HUES64 (cell line): ENCODE results near the gene RNF208.

Experiments
- H3K27ac ChIP-seq: 2 replicates; pipeline ENCODE4 v1.7.0; 2013; ENCODE audit warnings: low read depth, low read length, inconsistent platforms
- H3K27me3 ChIP-seq: 2 replicates; pipeline ENCODE4 v1.6.1; 2013; ENCODE audit warnings: mild to moderate bottlenecking, low read length; ENCODE audit not compliant: insufficient read depth
- H3K36me3 ChIP-seq: 2 replicates; pipeline ENCODE4 v1.6.1; 2013; ENCODE audit warnings: mild to moderate bottlenecking, low read length; ENCODE audit not compliant: insufficient read depth
- H3K4me1 ChIP-seq: 2 replicates; pipeline ENCODE4 v1.6.1; 2013; ENCODE audit warnings: mild to moderate bottlenecking, low read length, moderate library complexity; ENCODE audit not compliant: insufficient read depth
- H3K4me3 ChIP-seq: 2 replicates; pipeline ENCODE4 v1.5.1; 2013; ENCODE audit warnings: mild to moderate bottlenecking, low read length, moderate library complexity
- H3K9ac ChIP-seq: 2 replicates; pipeline ENCODE4 v1.6.1; 2013; ENCODE audit warnings: mild to moderate bottlenecking, low read depth, low read length
- H3K9me3 ChIP-seq: 2 replicates; pipeline ENCODE4 v1.6.1; 2013; ENCODE audit warnings: low read depth, low read length; ENCODE audit not compliant: insufficient read depth
- WGBS: fragments of 150-250, 120-280 bp; methylation state at CpG from one replicate; pipeline ENCODE4 v1.1.7; 2013; ENCODE audit warnings: missing lambda C conversion rate; 5-methylcytosine and 5-hydroxymethylcytosine counted together

RNF208 gene

DNA sequence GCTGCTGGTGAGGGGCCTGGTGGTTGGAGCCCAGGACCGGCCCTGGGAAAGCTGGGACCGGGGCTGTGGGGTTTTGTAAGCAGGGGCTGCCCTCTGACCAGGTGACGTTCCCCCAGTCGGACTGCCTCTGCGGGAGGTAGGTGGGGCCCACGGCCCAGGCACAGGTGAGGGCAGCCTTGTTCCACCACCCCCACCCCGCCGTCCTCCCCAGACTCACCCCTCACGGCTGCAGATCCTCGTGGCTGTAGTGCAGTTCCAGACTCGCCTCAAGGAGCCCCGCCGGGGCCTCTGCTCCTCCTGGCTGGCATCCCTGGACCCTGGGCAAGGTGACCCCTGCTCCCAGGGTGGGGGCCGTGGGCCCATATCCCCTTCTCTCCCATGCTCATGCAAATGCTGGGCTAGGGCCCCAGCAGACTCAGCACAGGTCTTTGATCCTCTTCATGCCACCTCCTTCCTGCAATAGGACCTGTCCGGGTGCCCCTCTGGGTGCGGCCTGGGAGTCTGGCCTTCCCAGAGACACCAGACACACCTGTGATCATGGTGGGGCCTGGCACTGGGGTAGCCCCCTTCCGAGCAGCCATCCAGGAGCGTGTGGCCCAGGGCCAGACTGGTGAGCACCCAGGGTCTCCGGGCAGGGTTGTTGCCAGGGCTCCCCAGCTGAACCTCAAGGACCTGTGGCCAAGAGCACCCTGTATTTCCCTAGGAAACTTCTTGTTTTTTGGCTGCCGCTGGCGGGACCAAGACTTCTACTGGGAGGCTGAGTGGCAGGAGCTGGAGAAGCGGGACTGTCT lies 6.6 kb downstream of the RNF208 start:
- no peaks in the 10 kb centered on the region for H3K9me3 ChIP-seq
- no peaks in the 10 kb centered on the region; the same call in 1 of the 2 replicates for H3K4me1 ChIP-seq
- H3K4me3 ChIP-seq: no peak overlapping the region
- peaks cover 23% of the 10 kb centered on the region for H3K36me3 ChIP-seq
- H3K27me3 ChIP-seq: no peaks in the 10 kb centered on the region
- no peak overlapping the region for H3K9ac ChIP-seq
- H3K27ac ChIP-seq: no peak overlapping the region
- 95% methylated on average over 22 of the region's 22 CpGs for WGBS

DNA sequence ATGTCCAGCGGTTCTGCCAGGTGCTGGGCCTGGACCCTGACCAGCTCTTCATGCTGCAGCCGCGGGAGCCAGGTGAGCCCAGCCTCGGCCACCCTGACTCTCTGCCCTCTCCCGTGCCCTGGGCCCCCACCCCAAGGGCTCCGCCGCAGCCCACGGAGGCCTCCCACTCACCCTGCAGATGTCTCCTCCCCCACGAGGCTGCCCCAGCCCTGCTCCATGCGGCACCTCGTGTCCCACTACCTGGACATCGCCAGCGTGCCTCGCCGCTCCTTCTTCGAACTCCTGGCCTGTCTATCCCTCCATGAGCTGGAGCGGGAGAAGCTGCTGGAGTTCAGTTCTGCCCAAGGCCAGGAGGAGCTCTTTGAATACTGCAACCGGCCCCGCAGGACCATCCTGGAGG lies 7.4 kb downstream of the RNF208 start:
- H3K9ac ChIP-seq: no peak overlapping the region
- no peaks in the 10 kb centered on the region for H3K9me3 ChIP-seq
- H3K27me3 ChIP-seq: no peaks in the 10 kb centered on the region
- peaks cover 23% of the 10 kb centered on the region for H3K36me3 ChIP-seq
- H3K4me3 ChIP-seq: no peak overlapping the region
- no peaks in the 10 kb centered on the region; the same call in 1 of the 2 replicates for H3K4me1 ChIP-seq
- no peak overlapping the region for H3K27ac ChIP-seq
- WGBS: 96% methylated on average over 19 of the region's 19 CpGs

DNA sequence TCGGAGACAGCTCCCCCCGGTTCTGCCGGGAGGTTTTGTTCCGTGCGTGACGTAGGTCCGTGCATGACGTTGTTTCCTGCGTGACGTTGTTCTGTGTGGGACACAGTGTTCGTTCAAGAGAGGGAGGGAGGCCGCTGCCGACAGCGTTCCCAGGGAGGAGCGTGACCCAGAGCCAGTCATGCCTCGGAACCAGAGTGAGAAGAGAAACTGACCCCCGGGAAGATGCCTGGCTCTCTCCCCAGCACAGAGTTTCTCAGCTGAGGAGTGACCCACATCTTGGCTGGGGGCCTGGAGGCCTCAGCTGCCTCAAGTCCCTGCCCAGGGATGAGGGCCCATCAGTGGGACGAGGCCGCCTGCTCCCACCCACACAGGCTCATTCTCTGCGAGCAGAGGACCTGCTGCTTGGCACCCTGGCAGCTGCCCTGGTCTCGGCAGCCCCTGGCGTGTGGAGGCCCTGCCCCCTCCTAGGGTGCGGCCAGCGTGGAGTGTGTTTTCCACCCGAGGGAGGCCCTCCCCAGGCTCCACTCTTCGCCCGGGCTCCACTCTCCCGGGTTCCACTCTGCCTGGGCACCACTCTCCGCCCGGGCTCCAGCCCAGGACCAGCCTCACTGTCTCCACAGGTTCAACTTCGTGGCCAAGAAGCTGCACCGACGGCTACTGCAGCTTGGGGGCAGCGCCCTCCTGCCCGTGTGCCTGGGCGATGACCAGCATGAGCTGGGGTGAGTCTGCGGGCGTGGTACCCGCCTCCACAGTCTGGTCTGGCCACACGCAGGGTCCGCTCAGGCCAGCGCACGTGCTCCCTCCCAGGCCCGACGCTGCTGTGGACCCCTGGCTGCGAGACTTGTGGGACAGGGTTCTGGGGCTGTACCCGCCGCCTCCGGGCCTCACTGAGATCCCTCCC lies 8.6 kb downstream of the RNF208 start:
- Histone ChIP-seq H3K4me3 (no peak overlapping the region), H3K27me3 (no peaks in the 10 kb centered on the region), H3K4me1 (no peaks in the 10 kb centered on the region), H3K27ac (no peak overlapping the region), H3K9me3 (no peaks in the 10 kb centered on the region), H3K36me3 (peaks cover 31% of the 10 kb centered on the region), H3K9ac (no peak overlapping the region)
- whole genome bisulfite sequencing: 93% methylated on average over 49 of the region's 49 CpGs

DNA sequence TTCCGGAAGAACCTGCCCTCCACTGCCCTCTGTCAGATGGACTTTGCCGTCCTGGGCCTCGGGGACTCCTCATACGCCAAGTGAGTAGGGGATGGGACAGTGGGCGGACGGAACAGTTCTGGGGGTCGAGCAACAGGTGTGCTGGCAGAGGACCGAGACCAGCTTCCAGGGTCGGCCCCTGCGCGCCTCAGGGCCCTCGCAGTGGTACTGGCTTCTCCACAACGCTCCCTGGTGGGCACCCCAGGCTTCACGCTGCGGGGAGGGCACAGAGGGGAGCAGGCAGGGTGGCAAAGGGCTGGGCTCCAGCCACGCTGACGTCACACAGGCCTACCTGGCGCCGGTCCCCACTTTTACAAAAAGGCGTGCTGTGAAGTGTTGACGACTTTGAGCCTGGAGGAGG lies 9.5 kb downstream of the RNF208 start:
- Histone ChIP-seq H3K4me1 (no peaks in the 10 kb centered on the region), H3K4me3 (no peak overlapping the region), H3K27me3 (no peaks in the 10 kb centered on the region), H3K27ac (no peak overlapping the region), H3K36me3 (peaks cover 31% of the 10 kb centered on the region), H3K9ac (no peak overlapping the region), H3K9me3 (no peaks in the 10 kb centered on the region)
- WGBS: 93% methylated on average over 21 of the region's 21 CpGs

DNA sequence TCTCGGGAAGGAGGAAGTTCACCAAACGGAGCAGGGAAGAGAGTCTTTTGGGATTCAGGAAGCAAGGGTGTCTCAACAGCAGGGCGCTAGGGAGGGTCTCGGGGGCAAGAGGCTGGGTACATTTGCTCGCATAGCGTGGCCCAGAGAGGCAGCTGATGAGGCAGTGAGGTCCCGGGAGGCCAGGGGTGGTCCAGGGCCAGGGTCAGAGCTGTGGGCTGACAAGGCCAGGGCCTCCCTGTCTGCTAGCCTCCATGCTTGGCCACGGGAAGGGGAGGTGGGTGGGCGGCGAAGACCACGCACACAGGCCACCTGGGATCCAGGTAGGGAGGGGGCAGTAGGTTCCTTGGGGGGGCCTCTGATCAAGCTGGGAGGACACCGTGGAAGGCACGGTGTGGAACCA lies 10.5 kb downstream of the RNF208 start:
- Histone ChIP-seq H3K27me3 (no peaks in the 10 kb centered on the region), H3K9me3 (no peaks in the 10 kb centered on the region), H3K4me3 (no peak overlapping the region), H3K27ac (no peak overlapping the region), H3K4me1 (peaks cover 2% of the 10 kb centered on the region; the same call in 1 of the 2 replicates), H3K9ac (no peak overlapping the region), H3K36me3 (peaks cover 36% of the 10 kb centered on the region)
- WGBS: 92% methylated on average over 13 of the region's 13 CpGs

DNA sequence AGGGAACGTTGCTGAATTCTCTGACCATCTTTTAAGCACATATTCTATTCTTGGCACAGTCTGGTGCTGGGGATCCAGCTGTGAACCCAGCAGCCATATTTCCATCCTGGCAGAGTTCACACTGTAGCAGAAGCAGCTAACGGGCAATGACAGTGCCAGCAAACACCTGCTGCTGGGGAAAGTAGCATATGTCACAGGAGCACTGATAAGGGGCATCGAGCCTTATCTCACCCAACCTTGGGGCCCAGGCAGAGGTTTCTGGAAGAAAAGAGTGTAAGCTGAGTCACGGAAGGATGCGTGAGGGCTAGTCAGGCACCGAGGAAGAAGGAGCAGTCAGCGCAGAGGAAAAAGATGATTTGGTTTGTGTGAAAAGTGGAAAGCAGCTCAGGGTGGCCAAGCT lies 15.4 kb downstream of the RNF208 start:
- no peaks in the 10 kb centered on the region for H3K9me3 ChIP-seq
- peaks cover 13% of the 10 kb centered on the region for H3K36me3 ChIP-seq
- peaks cover 11% of the 10 kb centered on the region; the same call in 1 of the 2 replicates for H3K4me1 ChIP-seq
- WGBS: 91% methylated on average over 7 of the region's 7 CpGs
- peak overlapping the region; percentile 91 for H3K9ac ChIP-seq
- H3K27me3 ChIP-seq: no peaks in the 10 kb centered on the region
- H3K4me3 ChIP-seq: peak overlapping the region; percentile 92
- H3K27ac ChIP-seq: no peak overlapping the region

DNA sequence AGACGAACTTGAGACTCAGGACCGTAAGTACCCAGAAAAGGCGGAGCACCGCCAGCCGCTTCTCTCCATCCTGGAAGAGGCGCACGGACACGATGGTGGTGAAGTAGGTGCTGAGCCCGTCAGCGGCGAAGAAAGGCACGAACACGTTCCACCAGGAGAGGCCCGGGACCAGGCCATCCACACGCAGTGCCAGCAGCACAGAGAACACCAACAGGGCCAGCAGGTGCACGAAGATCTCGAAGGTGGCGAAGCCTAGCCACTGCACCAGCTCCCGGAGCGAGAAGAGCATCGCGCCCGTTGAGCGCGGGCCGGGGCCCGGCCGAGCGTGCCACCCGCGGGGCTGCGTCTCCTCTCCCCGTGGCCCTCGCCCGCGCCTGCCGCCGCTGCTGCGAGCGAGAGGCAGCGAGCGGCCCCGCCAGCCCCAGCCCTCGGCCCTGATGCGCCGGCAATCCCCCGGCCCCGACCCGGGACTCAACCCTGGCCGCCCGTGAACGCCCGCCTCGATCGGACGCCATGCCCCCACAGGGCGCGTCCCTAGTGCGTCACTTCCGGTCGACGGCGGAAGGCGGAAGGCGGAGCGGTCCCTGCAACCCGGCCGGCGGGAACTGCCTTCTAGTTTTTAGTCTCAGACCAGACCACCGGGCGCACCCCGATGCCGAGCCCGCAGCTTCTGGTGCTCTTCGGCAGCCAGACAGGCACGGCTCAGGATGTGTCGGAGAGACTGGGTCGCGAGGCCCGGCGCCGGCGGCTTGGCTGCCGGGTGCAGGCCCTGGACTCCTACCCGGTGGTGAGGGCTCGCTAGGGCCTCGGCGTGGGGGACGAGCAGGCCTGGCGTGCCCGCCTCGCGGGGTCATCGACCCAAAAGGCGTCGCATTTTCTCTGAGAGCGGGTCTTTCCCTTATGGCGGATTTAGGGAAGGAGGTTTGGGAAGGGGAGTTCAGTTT lies 16.6 kb downstream of the RNF208 start, which contains the start of the genes NDOR1 and TMEM203:
NDOR1 (plus strand) TSS at position 575 of the 944 bp plus-strand sequence; CDS start at position 653, 78 bp downstream.
TMEM203 (minus strand) TSS at position 523 of the 944 bp plus-strand sequence; CDS start at position 289, 234 bp downstream.
- under 1% methylated on average over 98 of the region's 98 CpGs for WGBS
- peaks cover 11% of the 10 kb centered on the region; the same call in 1 of the 2 replicates for H3K4me1 ChIP-seq
- peak within 1 kb of the TSS; percentile 68 for H3K27ac ChIP-seq
- H3K27me3 ChIP-seq: no peaks in the 10 kb centered on the region
- peak within 1 kb of the TSS; percentile 91 for H3K9ac ChIP-seq
- peaks cover 13% of the 10 kb centered on the region for H3K36me3 ChIP-seq
- peak within 1 kb of the TSS; percentile 92 for H3K4me3 ChIP-seq
- H3K9me3 ChIP-seq: no peaks in the 10 kb centered on the region

DNA sequence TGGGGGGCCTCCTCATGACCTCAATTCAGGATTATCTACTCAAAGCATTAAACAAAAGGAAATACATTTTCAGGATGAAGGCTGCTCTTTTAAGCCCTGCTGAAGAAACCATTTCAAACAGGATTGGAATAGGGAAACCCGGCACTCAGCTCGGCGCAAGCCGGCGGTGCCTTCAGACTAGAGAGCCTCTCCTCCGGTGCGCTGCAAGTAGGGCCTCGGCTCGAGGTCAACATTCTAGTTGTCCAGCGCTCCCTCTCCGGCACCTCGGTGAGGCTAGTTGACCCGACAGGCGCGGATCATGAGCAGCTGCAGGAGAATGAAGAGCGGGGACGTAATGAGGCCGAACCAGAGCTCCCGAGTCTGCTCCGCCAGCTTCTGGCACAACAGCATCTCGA lies 17.3 kb downstream of the RNF208 start:
- peak overlapping the region; percentile 91 for H3K9ac ChIP-seq
- H3K27ac ChIP-seq: no peak overlapping the region; the same call in 1 of the 2 replicates
- 30% methylated on average over 21 of the region's 21 CpGs for WGBS
- H3K9me3 ChIP-seq: no peaks in the 10 kb centered on the region
- H3K27me3 ChIP-seq: no peaks in the 10 kb centered on the region
- H3K4me3 ChIP-seq: peak overlapping the region; percentile 92
- peaks cover 13% of the 10 kb centered on the region for H3K36me3 ChIP-seq
- peaks cover 11% of the 10 kb centered on the region; the same call in 1 of the 2 replicates for H3K4me1 ChIP-seq

DNA sequence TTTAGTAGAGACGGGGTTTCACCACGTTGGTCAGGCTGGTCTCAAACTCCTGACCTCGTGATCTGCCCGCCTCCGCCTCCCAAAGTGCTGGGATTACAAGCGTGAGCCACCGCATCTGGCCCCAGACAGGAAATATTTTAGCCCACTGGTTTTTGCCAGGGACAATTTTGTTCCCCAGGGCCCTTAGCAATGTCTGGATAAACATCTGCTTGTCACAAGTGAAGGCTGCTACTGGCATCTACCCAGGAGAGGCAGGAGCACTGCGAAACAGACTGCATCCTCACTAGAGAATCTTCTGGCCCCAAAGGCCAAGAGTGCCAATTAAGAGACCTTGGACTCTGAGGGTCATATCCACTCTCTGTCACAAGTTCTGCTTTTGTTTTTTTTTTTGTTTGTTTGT lies 19.1 kb downstream of the RNF208 start:
- Histone ChIP-seq H3K36me3 (0 out of 2 replicates have a peak, but pooled peaks cover 5% of the 10 kb centered on the region), H3K9ac (no peak overlapping the region), H3K27me3 (no peaks in the 10 kb centered on the region), H3K4me1 (peaks cover 11% of the 10 kb centered on the region; the same call in 1 of the 2 replicates), H3K27ac (no peak overlapping the region), H3K4me3 (no peak overlapping the region), H3K9me3 (no peaks in the 10 kb centered on the region)
- 95% methylated on average over 8 of the region's 8 CpGs for WGBS

DNA sequence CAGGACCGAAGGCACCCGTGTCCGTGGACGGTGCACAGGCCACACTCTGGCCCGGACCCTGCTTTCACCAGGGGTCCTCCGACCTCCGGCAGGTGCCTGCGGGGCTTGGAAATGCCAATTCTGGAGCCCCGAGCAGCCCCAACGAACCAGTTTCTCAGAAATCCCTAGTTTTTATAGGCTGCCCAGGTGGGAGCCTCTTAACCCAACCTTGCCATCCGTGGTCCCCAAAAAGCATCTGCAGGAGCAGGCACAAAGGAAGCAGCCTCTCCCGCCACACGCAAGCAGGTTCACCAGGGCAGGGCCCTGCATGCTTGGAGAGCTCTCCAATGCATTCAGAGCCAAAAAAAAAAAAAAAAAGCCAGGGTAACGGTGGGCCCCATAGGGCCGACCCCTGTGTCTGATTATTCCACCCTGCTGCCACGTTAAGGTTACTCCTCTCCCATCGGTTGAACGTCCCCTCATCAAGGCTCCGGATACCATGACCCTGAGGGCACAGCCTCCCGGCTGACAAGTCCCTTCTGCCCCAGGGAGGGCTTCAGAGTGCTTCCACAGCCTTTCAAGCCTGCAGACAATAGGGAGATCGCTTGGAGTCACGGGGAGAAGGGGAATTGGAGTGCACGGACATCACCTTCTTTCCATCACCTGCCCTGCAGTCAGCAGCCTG lies 20.7 kb downstream of the RNF208 start:
- H3K4me1 ChIP-seq: peaks cover 7% of the 10 kb centered on the region; the same call in 1 of the 2 replicates
- peak overlapping the region; percentile 69 for H3K4me3 ChIP-seq
- no peaks in the 10 kb centered on the region for H3K36me3 ChIP-seq
- WGBS: 16% methylated on average over 23 of the region's 23 CpGs
- peak overlapping the region; percentile 75 for H3K9ac ChIP-seq
- H3K27ac ChIP-seq: peak overlapping the region; percentile 69
- no peaks in the 10 kb centered on the region for H3K27me3 ChIP-seq
- H3K9me3 ChIP-seq: no peaks in the 10 kb centered on the region
